SJSA1 (cell line): Measurements from ENCODE around the gene RND2. TPM values are rescaled to one million over a fixed set of nuclear protein-coding genes. Genes with fewer than 3 reads are reported as not detected.
"Not testable (repeated sequence)": the region's sequence is repeated elsewhere in the genome, so short reads cannot be mapped to it uniquely, and the experiment has no call there.

Experiments used
- DNase-seq, 2 experiments: peaks; one replicate each; pipeline ENCODE4 v3.0.0-alpha.2; 2015 to 2020; ENCODE audit warnings: low spot score in 2 of 2, low read depth in 1 of 2
- H3K27ac ChIP-seq: fragments of 250-450 bp; sonication (Bioruptor Pico); 2 replicates; pipeline ENCODE4 v1.5.1; 2020; ENCODE audit warnings: mild to moderate bottlenecking, moderate library complexity
- H3K27me3 ChIP-seq: fragments of 250-450 bp; sonication (Bioruptor Pico); replicated peaks from 2 replicates; pipeline ENCODE4 v1.5.1; 2020; ENCODE audit warnings: mild to moderate bottlenecking, moderate library complexity
- H3K36me3 ChIP-seq: fragments of 250-450 bp; sonication (Bioruptor Pico); 2 replicates; pipeline ENCODE4 v1.5.1; 2020; ENCODE audit warnings: mild to moderate bottlenecking
- H3K4me1 ChIP-seq: fragments of 250-450 bp; sonication (Bioruptor Pico); replicated peaks from 2 replicates; pipeline ENCODE4 v1.6.1; 2021; ENCODE audit warnings: mild to moderate bottlenecking
- H3K4me3 ChIP-seq: fragments of 250-450 bp; sonication (Bioruptor Pico); 2 replicates; pipeline ENCODE4 v1.5.1; 2020; ENCODE audit warnings: mild to moderate bottlenecking
- H3K9me3 ChIP-seq: fragments of 250-450 bp; sonication (Bioruptor Pico); replicated peaks from 2 replicates; pipeline ENCODE4 v1.5.1; 2020; ENCODE audit warnings: mild to moderate bottlenecking
- total RNA-seq: library from RNA; depleted of rRNA; stranded (reverse); fragments of >200 nt; shearing (Covaris generic); gene quantifications from 2 replicates; pipeline ENCODE4 v1.2.3, GENCODE V29; 2014

The RND2 gene
- total RNA-seq, 1 experiment from 2014 or later, result 0.03 TPM

GRCh38 chr17:42993913-42994312, 31.1 kb upstream of the RND2 start:
- H3K9me3 ChIP-seq, DNase-seq, H3K27me3 ChIP-seq, H3K4me3 ChIP-seq, H3K27ac ChIP-seq: not testable (repeated sequence)
- Histone ChIP-seq H3K36me3 (peaks cover 54% of the 10 kb centered on the region), H3K4me1 (peaks cover 33% of the 10 kb centered on the region)

GRCh38 chr17:42997390-42997983, 27.5 kb upstream of the RND2 start:
- Histone ChIP-seq H3K9me3 (no peaks in the 10 kb centered on the region), H3K36me3 (peaks cover 57% of the 10 kb centered on the region), H3K27ac (no peak overlapping the region), H3K4me3 (peak overlapping the region; percentile 20), H3K4me1 (peaks cover 32% of the 10 kb centered on the region), H3K27me3 (no peaks in the 10 kb centered on the region)
- no peak for DNase-seq

- Histone ChIP-seq H3K9me3 (no peaks in the 10 kb centered on the region), H3K4me3 (peak within 1 kb of the TSS; percentile 61)
These were observed 26.8 kb upstream of the RND2 start, which contains the start of gene RPL27 for GRCh38 chr17:42997984-42998938. RPL27 (plus strand) TSS chr17:42998419; CDS start chr17:42998751, 332 bp downstream.

GRCh38 chr17:42999003-42999525, 26.0 kb upstream of the RND2 start:
- Histone ChIP-seq H3K4me1 (peaks cover 32% of the 10 kb centered on the region), H3K27ac (peak overlapping the region; percentile 80), H3K36me3 (peaks cover 61% of the 10 kb centered on the region), H3K9me3 (no peaks in the 10 kb centered on the region), H3K4me3 (peak overlapping the region; percentile 61), H3K27me3 (no peaks in the 10 kb centered on the region)
- DNase-seq, result no peak

More at GRCh38 chr17:42997984-42998938, 26.8 kb upstream of the RND2 start, which contains the start of gene RPL27:
- peak within 1 kb of the TSS; percentile 80 for H3K27ac ChIP-seq
- H3K36me3 ChIP-seq, result peaks cover 57% of the 10 kb centered on the region
- DNase-seq, result peak; percentile 98 to 99
- H3K4me1 ChIP-seq, result peaks cover 32% of the 10 kb centered on the region
- no peaks in the 10 kb centered on the region for H3K27me3 ChIP-seq

GRCh38 chr17:43000894-43001293, 24.1 kb upstream of the RND2 start:
- Histone ChIP-seq H3K4me1 (peaks cover 34% of the 10 kb centered on the region), H3K36me3 (peaks cover 68% of the 10 kb centered on the region)
- H3K27me3 ChIP-seq, H3K9me3 ChIP-seq, H3K27ac ChIP-seq, H3K4me3 ChIP-seq, DNase-seq: not testable (repeated sequence)

GRCh38 chr17:43003542-43004172, 21.4 kb upstream of the RND2 start:
- H3K27ac ChIP-seq, result no peak overlapping the region
- no peak for DNase-seq

GRCh38 chr17:43006639-43007551, 18.1 kb upstream of the RND2 start, which contains the start of gene IFI35:
IFI35 (plus strand) TSS chr17:43006784; CDS start chr17:43006948, 164 bp downstream.
- Histone ChIP-seq H3K27ac (peak within 1 kb of the TSS; percentile 64), H3K27me3 (no peaks in the 10 kb centered on the region), H3K4me1 (peaks cover 25% of the 10 kb centered on the region), H3K9me3 (no peaks in the 10 kb centered on the region), H3K36me3 (peaks cover 40% of the 10 kb centered on the region), H3K4me3 (peak within 1 kb of the TSS; percentile 48)
- DNase-seq, result peak; percentile 77 to 83

More at GRCh38 chr17:43003542-43004172, 21.4 kb upstream of the RND2 start:
- H3K4me1 ChIP-seq, result peaks cover 33% of the 10 kb centered on the region
- no peaks in the 10 kb centered on the region for H3K27me3 ChIP-seq
- peaks cover 71% of the 10 kb centered on the region for H3K36me3 ChIP-seq
- H3K9me3 ChIP-seq, result no peaks in the 10 kb centered on the region
- no peak overlapping the region for H3K4me3 ChIP-seq

- no peak overlapping the region for H3K4me3 ChIP-seq
- DNase-seq, result no peak
- H3K9me3 ChIP-seq, result no peaks in the 10 kb centered on the region
- H3K27ac ChIP-seq, result no peak overlapping the region
- peaks cover 18% of the 10 kb centered on the region for H3K4me1 ChIP-seq
- peaks cover 42% of the 10 kb centered on the region for H3K36me3 ChIP-seq
- no peaks in the 10 kb centered on the region for H3K27me3 ChIP-seq
These were observed 14.2 kb upstream of the RND2 start for GRCh38 chr17:43010667-43011308.

GRCh38 chr17:43011728-43012472, 13.1 kb upstream of the RND2 start:
- DNase-seq, result no peak
- Histone ChIP-seq H3K4me1 (peaks cover 11% of the 10 kb centered on the region), H3K4me3 (no peak overlapping the region), H3K27ac (no peak overlapping the region), H3K27me3 (no peaks in the 10 kb centered on the region), H3K36me3 (peaks cover 45% of the 10 kb centered on the region), H3K9me3 (no peaks in the 10 kb centered on the region)

GRCh38 chr17:43013296-43013695, 11.7 kb upstream of the RND2 start:
- Histone ChIP-seq H3K9me3 (no peaks in the 10 kb centered on the region), H3K27me3 (no peaks in the 10 kb centered on the region), H3K27ac (no peak overlapping the region), H3K4me3 (no peak overlapping the region), H3K36me3 (peaks cover 53% of the 10 kb centered on the region), H3K4me1 (peaks cover 11% of the 10 kb centered on the region)
- DNase-seq, result peak in 1 of 2 experiments; percentile 46

GRCh38 chr17:43014020-43014648, 10.9 kb upstream of the RND2 start:
- Histone ChIP-seq H3K4me1 (peaks cover 14% of the 10 kb centered on the region), H3K36me3 (peaks cover 60% of the 10 kb centered on the region), H3K27ac (no peak overlapping the region), H3K9me3 (no peaks in the 10 kb centered on the region), H3K4me3 (no peak overlapping the region), H3K27me3 (no peaks in the 10 kb centered on the region)
- peak in 1 of 2 experiments; percentile 47 for DNase-seq
